DMS153 (cell line): Measurements from ENCODE around the gene GATAD2A.
"Not testable (repeated sequence)": the region's sequence is repeated elsewhere in the genome, so short reads cannot be mapped to it uniquely, and the experiment has no call there.

Experiments
- DNase-seq: peaks from one replicate; lab custom pipeline; 2025; lab: John Stamatoyannopoulos, UW

The GATAD2A gene

GRCh38 chr19:19465436-19466070 lies 60.1 kb downstream of the GATAD2A start:
- no peak for DNase-seq

- DNase-seq: no peak
These were observed 60.7 kb downstream of the GATAD2A start for GRCh38 chr19:19466201-19466600.

- DNase-seq: no peak
These were observed 63.1 kb downstream of the GATAD2A start for GRCh38 chr19:19468424-19469050.

DNA sequence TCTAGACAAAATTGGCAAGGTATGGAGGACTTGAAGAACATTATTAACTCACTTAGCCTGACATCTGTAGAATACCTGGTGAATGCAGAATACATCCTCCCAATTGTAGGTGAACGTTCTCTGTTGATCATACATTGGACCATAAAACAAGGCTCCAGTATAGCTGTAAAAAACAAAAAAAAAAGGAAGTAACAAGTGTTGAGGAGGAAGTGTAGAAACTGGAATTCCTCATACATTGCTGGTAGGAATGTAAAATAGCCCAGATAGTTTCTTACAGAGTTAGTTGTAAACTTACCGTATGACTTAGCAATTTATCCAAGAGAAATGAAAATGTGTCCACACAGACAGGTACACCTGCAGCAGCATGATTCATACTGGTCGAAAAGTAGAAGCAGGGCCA lies 65.1 kb downstream of the GATAD2A start:
- no peak for DNase-seq

DNA sequence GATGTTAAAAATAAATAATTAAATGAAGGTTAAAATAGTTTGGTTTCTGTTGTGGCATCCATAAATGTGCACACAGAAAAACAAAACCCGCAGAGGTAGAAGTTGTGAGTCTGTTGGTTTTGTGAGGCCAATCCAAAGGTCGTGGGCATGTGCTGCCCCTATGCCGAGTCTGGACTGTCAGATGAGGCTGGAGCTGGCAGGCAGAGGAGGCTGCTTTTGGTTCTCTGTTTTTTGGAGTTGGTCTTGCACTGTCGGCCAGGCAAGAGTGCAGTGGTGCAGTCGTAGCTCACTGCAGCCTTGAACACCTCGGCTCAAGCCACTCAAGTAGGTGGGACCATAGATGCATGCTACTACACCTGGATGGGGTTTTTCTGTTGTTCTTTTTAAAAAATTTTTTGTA lies 66.2 kb downstream of the GATAD2A start:
- DNase-seq: no peak

GRCh38 chr19:19472106-19472505 lies 66.6 kb downstream of the GATAD2A start:
- DNase-seq: not testable (repeated sequence)

DNA sequence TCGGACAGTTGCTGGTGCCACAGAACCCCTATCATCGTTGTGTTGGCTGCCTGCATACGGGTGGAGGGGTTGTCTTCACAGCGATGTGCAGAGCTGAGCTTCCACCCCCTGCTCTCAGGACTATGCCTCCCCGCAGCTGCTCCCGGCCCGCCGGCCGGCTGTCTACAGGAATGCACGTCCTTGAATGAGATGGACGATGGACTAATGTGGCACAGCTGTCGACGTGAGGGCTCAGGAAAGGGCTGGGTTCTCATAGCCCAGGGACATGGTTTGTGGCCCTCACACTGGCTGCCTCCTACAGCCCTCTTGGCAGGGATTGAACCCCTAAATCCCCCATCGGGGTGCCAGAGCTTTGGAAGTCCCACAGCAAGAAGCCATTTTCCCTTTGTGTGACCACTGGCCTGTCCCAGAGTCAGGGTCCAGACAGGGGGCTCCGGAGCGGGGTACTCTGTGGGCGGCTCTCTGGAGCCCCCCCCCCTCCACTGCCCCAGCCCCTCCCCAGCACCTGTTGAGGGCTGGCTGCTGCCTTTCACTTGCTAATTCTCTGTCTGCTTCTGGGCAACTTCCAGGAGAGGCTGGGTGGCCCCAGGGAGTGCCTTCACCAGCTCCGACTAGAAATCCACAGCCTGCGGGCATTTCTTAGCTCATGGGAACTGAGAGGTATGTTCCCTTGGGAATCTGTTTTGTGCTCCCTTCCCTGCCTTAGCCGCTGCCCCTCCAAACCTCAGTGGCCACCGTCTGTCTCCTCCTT lies 69.7 kb downstream of the GATAD2A start:
- no peak for DNase-seq

DNA sequence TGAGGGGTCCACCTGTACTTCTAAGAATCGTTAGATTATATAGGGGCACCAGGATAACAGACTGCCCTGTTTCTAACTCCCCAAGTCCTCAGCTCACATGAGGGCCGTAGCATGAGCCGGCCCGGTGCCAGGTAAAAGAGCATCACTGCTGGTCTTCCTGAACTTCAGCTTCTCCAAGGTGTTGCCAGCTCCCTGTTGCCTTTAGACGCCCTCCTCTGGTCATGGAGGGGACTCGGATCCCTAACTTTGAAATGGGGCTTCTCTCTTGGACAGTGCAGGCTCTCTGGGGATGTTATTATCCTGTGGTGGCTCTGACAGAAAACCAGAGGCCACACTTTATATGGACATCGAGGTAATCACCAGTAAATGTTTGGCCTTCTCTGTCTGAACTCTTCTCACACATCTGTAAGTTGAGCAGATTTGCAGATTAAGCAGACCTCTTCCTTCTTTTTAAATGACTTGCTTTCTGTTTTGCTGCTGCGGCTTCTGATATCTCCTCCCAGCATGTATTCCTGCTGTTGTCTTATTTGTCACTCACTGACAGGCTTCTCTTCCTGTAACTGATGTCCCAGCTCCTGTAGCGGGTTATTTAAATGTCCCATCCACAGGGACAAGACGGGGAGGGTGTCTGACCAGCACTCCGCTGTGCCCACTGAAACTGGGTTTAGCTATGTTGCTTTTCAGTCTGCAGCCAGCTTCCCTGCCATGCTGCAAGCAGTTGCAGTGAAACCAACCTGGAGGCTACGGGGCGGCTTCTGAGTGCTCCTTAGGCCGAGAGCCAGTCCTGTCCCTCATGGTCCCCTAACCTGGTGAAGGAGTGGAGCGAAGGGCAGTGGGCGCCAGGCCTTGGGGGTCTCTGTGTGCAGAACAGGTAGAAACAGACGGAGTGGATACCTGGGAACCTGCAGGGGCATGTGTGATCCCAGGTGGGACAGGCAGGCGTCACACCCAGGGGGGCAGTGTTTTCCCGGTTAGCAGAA lies 70.7 kb downstream of the GATAD2A start:
- no peak for DNase-seq

DNA sequence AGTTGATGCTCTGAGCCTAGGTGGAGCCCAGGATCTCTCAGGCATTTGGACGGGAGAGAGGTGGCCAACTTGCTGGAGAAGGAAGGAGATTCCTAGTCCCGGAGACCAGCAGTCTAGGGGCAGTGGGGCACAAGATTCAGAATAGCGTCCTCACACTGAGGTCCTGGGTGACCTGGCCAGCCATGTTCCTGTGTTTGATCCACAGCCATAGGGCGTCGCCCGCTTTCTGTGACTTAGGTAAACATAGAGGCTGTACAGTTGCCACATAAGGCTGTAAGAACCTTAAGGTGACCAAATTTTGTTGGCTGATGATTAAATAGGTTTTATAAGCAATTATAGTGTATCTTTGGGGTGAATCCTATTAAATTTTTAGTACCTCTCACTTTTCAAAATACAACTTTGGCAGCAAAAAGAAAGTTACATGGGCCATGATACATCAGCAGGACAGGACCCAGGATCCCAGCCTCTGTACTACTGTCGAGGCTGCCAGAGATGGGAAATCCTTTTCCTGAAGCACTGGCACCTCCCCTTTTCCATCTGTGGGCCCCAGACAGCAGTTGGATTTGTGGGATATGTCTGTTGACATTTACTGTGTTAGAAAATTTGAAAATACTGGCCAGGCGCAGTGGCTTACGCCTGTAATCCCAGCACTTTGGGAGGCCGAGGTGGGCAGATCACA lies 72.4 kb downstream of the GATAD2A start:
- DNase-seq: no peak

- no peak for DNase-seq
These were observed 75.2 kb downstream of the GATAD2A start for GRCh38 chr19:19480688-19481087.

GRCh38 chr19:19482809-19483596 lies 77.5 kb downstream of the GATAD2A start:
- DNase-seq: no peak

- DNase-seq: no peak
These were observed 79.9 kb downstream of the GATAD2A start for GRCh38 chr19:19485161-19485997.

DNA sequence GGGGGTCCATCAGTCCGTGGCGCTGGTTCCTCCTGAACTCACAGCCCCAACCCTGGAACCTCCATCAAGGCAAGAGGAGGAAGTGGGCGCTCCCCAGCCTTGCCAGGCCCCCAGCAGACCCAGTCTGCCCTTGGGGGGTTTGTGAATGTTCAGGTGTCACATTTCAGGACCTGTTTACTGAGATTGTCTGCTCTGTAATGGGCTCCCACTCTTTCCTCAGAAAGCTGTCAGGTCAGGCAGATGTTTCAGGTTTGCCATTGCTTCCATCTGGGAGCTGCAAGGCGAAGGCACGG lies 80.5 kb downstream of the GATAD2A start:
- DNase-seq: no peak

GRCh38 chr19:19486343-19487076 lies 81.0 kb downstream of the GATAD2A start:
- DNase-seq: no peak

DNA sequence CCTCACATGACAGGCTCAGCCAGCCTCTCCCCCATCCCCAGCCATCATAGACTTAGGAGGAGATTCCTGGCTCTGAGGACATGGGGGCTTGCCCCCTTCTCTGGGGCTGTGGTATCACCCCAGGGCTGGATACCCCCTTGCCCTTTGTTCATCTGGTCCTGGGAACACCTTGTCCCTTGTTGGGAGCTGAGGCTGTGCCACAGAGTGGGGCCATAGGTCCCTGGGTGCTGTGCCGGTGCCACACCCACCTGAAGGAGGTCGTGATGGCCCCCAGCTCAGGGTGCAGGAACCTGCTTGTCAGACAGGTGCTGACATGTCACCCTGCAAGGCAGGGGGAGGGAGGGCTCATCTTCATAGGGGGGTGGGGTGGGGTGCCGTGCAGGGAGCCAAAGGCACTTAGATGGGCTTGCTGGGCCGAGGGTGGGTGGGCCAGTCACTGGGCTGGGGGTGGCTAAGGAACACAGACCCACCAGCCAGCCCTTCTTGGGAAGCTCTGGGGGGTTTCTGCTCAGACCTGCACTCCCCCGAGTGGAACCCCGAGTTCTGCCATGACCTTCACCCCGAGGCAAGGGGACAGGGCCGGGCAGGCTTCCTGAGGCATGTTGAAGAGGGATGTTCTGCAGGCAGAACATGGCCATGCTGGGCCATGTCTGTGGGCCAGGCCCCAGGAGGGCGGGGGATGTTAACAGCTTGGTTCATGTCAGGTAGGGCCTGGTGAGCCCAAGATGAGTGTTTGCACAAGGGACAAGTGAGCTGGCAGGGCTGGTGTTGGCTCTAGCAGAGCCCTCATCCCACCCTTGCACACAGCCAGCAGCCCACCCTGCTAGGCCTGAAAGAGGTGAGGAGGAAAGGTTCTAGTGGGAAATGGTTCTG lies 81.8 kb downstream of the GATAD2A start:
- DNase-seq: no peak

DNA sequence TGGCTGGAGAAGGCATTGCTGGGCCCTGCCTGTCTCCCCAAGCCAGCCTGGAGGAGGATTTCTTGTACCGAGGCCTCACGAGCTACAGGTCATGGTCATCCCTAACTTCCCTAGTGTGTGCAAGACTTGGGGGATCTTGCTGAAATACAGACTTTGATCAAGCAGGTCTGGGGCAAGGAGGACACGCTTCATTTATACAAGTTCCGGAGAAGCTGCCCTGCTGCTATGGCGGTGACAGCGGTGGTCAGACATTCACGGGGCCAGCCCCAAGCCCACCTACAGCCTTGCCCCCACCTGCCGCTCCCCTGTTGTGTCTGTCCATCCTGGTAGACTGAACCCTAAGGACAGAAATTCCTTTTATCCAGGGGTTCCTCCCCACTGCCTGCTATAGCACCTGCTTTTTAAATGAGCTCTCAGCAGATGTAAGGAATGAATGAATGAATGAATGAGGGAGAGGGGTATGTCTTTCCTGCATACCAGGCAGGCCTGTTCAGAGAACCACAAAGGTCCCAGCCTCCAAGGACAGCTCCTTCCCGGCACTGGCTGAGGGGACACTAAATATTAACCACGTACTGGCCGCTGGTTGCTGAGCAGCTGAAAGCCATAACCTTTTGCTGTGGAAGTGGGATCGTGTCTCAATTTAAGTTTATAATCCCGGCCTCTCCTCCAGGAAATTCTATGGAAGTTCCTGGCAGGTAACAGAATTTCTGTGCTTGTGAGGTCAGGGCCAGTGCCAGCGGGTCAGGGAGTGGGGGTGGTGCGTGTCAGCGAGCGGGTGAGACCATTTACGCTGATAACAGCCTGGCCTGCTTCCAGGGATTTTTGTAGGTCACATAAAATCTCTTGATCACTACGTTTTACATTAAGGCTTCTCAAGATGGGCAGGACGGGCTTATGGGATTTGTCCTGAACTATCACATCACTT lies 82.7 kb downstream of the GATAD2A start:
- DNase-seq: no peak
